Neural crest cell (in vitro differentiated cells): ENCODE data around the gene MGST3. TPM values are rescaled to one million over a fixed set of nuclear protein-coding genes. Genes with fewer than 3 reads are reported as not detected.

ENCODE experiments used
- DNase-seq: peaks from one replicate; pipeline ENCODE4 v3.0.0; 2021; ENCODE audit warnings: low read depth, mixed read lengths, low spot score
- H3K27ac Mint-ChIP-seq: one replicate; pipeline ENCODE4 v1.8.0; 2021; ENCODE audit warnings: mild to moderate bottlenecking, mixed read lengths; ENCODE audit not compliant: unreplicated experiment
- H3K27me3 Mint-ChIP-seq: 2 replicates; pipeline ENCODE4 v1.8.0; 2021; ENCODE audit warnings: low read depth, mild to moderate bottlenecking, mixed read lengths
- H3K36me3 Mint-ChIP-seq: 2 replicates; pipeline ENCODE4 v1.8.0; 2021; ENCODE audit warnings: low read depth, mild to moderate bottlenecking, mixed read lengths
- H3K4me1 Mint-ChIP-seq: 2 replicates; pipeline ENCODE4 v1.8.0; 2021; ENCODE audit warnings: mixed read lengths
- H3K4me3 Mint-ChIP-seq: one replicate; pipeline ENCODE4 v1.8.0; 2021; ENCODE audit warnings: mild to moderate bottlenecking, mixed read lengths
- H3K9me3 Mint-ChIP-seq: 2 replicates; pipeline ENCODE4 v1.8.0; 2021; ENCODE audit warnings: mixed read lengths
- CTCF ChIP-seq: fragments of 200-600 bp; sonication (generic); conservative IDR thresholded peaks from 2 replicates; pipeline ENCODE4 v1.5.0; 2021; ENCODE audit warnings: antibody characterized with exemption, mild to moderate bottlenecking
- total RNA-seq: library from RNA; stranded (reverse); gene quantifications from 2 replicates; pipeline ENCODE4 v1.2.1, GENCODE V29; 2021

MGST3 gene
- total RNA-seq, 1 donor from 2014 or later = 94.2 TPM

- H3K9me3 Mint-ChIP-seq = no peaks in the 10 kb centered on the region
- TF ChIP-seq CTCF = no peak
- no peak overlapping the region for H3K4me3 Mint-ChIP-seq
- no peaks in the 10 kb centered on the region for H3K36me3 Mint-ChIP-seq
- peaks cover 43% of the 10 kb centered on the region for H3K27me3 Mint-ChIP-seq
- H3K4me1 Mint-ChIP-seq = peaks cover 25% of the 10 kb centered on the region
- DNase-seq = no peak
- no peak overlapping the region for H3K27ac Mint-ChIP-seq
These were observed 35.6 kb upstream of the MGST3 start for GRCh38 chr1:165595246-165595938.

DNA sequence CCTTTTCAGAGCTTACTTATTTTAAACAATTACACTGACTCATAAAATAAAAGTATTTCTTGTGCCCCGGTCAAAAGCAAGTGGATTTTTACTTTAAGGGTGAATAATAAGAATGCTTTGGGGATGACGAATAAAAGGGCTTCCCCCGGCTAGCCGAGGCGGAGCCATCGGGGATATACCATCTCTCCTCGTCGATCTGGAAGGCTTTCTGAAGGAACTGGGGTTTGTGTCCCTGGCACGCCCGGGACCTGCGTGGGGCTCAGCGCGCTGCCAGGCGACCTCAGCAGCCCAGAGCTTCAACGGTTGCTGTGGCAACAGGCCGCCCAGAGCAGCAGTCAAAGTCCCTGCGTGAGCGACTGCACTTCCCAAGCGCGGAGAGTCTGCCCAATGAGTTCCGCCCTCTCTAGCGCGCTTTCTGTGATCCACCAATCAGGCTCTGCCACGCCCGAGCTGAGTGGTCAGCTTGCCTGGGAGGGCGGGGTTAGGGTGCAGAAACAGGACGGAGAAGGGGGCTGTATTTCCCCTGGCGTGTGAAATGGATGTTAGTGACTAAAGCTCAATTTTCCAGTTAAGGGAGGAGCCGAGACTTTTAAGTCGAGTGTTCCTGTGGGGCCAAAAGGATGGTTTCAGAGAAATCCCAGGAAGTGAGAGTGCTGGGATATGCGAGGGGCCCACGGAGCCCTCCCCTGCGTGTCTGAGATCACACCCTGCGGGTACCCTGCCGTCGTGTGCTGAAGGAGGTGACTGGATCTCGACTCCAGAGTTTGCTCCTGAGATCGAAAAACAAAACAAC is 33.0 kb upstream of the MGST3 start:
- Mint-ChIP-seq H3K36me3 (no peaks in the 10 kb centered on the region), H3K27ac (peak overlapping the region; percentile 96), H3K4me3 (peak overlapping the region; percentile 95), H3K4me1 (peaks cover 33% of the 10 kb centered on the region), H3K27me3 (peaks cover 36% of the 10 kb centered on the region), H3K9me3 (no peaks in the 10 kb centered on the region)
- DNase-seq = peak; percentile 94
- no peak for TF ChIP-seq CTCF

DNA sequence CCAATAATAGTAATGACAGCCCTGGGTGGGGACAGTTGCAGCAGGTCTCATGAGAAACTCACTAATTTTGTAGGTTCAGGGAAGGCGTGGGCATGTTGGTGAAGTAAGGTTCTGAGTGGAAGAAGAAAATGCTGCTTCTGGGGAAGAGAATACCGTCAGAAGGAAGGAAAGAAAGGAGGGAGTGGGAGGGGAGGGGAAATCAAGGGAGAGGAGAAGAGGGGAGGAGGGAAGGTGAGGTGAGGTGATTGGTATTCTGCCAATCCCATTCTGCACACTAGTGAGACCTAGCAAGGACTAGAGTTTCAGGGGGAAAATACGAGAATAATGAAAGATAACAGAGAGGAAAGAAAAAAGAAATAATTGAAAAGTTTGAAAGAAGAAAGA is 32.4 kb upstream of the MGST3 start:
- Mint-ChIP-seq H3K4me3 (peak overlapping the region; percentile 95), H3K27me3 (peaks cover 30% of the 10 kb centered on the region), H3K9me3 (no peaks in the 10 kb centered on the region), H3K4me1 (peaks cover 33% of the 10 kb centered on the region), H3K27ac (peak overlapping the region; percentile 96), H3K36me3 (no peaks in the 10 kb centered on the region)
- DNase-seq = no peak
- TF ChIP-seq CTCF = no peak

DNA sequence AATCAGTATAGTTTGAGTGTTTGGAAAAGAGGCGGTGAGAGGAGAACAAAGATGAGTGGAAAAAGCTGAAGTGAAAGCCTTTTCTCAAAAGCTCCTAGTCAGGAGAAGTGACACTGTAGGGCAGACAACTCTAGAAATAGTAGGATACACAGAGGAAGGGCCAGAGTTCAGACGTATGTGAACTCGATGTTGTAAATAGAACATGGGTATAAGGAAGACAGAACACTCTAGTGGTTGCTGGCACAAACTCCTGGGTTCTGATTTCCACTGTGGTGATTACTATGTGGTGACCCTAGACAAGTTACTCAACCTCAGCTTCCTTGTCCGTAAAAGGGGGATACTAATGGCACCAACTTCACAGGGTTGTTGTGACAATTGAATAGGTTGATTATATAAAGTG is 30.2 kb upstream of the MGST3 start:
- Mint-ChIP-seq H3K27ac (no peak overlapping the region), H3K9me3 (no peaks in the 10 kb centered on the region)

DNA sequence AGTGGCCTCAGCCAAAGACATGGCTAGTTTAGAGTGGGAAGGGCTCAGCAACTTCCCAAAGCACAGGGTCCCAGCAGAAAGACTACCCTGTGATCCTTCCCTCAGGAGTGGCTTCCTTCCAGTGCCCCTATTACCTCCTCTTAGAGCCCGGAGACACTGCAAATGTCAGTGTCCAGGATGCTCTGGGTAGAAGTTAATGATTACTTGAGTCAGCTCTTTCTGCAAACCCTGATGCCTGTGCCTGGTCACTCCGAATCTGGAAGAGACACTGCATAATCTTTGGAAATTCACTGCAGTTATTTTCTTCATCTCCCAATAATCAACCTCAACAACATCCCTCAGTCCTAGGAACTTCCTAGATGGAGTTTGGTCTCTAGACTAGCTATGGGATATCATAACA is 27.2 kb upstream of the MGST3 start:
- H3K27ac Mint-ChIP-seq = no peak overlapping the region
- no peaks in the 10 kb centered on the region for H3K9me3 Mint-ChIP-seq
- H3K27me3 Mint-ChIP-seq = no peaks in the 10 kb centered on the region
- TF ChIP-seq CTCF = no peak
- no peak overlapping the region for H3K4me3 Mint-ChIP-seq
- DNase-seq = no peak
- no peaks in the 10 kb centered on the region for H3K36me3 Mint-ChIP-seq
- peaks cover 17% of the 10 kb centered on the region for H3K4me1 Mint-ChIP-seq

More for the DNA sequence above, 30.2 kb upstream of the MGST3 start:
- peaks cover 12% of the 10 kb centered on the region for H3K27me3 Mint-ChIP-seq
- peaks cover 33% of the 10 kb centered on the region for H3K4me1 Mint-ChIP-seq
- no peaks in the 10 kb centered on the region for H3K36me3 Mint-ChIP-seq
- DNase-seq = no peak
- TF ChIP-seq CTCF = no peak
- no peak overlapping the region for H3K4me3 Mint-ChIP-seq
